Type B pancreatic cell (in vitro differentiated cells): ENCODE data around the gene TSR3. TPM values are rescaled to one million over a fixed set of nuclear protein-coding genes. Genes with fewer than 3 reads are reported as not detected.

ENCODE experiments used
- DNase-seq: peaks from one replicate; pipeline ENCODE4 v3.0.0; 2021; ENCODE audit warnings: mixed read lengths; ENCODE audit not compliant: unreplicated experiment; ENCODE audit errors: extremely low spot score
- H3K27ac Mint-ChIP-seq: 2 replicates; pipeline ENCODE4 v1.8.0; 2021; ENCODE audit warnings: mild to moderate bottlenecking, mixed read lengths
- H3K27me3 Mint-ChIP-seq: 2 replicates; pipeline ENCODE4 v1.8.0; 2021; ENCODE audit warnings: mixed read lengths
- H3K36me3 Mint-ChIP-seq: 2 replicates; pipeline ENCODE4 v1.8.0; 2021; ENCODE audit warnings: mixed read lengths
- H3K4me1 Mint-ChIP-seq: one replicate; pipeline ENCODE4 v1.8.0; 2021; ENCODE audit warnings: mixed read lengths; ENCODE audit not compliant: unreplicated experiment
- H3K4me3 Mint-ChIP-seq: 2 replicates; pipeline ENCODE4 v1.8.0; 2021; ENCODE audit warnings: mild to moderate bottlenecking, mixed read lengths
- H3K9me3 Mint-ChIP-seq: 2 replicates; pipeline ENCODE4 v1.8.0; 2021; ENCODE audit warnings: mixed read lengths
- CTCF ChIP-seq: fragments of 200-600 bp; sonication (generic); conservative IDR thresholded peaks from 2 replicates; pipeline ENCODE4 v1.5.0; 2021; ENCODE audit warnings: antibody characterized with exemption, mild to moderate bottlenecking
- total RNA-seq: library from RNA; stranded (reverse); gene quantifications from 2 replicates; pipeline ENCODE4 v1.2.1, GENCODE V29; 2021; ENCODE audit warnings: low replicate concordance

The TSR3 gene
- total RNA-seq, 1 donor from 2014 or later, result 53.1 TPM

- Mint-ChIP-seq H3K36me3 (peaks cover 11% of the 10 kb centered on the region), H3K27me3 (no peaks in the 10 kb centered on the region), H3K27ac (no peak overlapping the region), H3K9me3 (no peaks in the 10 kb centered on the region), H3K4me1 (no peaks in the 10 kb centered on the region), H3K4me3 (no peak overlapping the region)
- TF ChIP-seq CTCF, result no peak
- no peak for DNase-seq
Observed at GRCh38 chr16:1314399-1315068, 37.1 kb downstream of the TSR3 start.

GRCh38 chr16:1313721-1314369 lies 37.8 kb downstream of the TSR3 start:
- no peaks in the 10 kb centered on the region for H3K4me1 Mint-ChIP-seq
- peaks cover 11% of the 10 kb centered on the region for H3K36me3 Mint-ChIP-seq
- H3K27me3 Mint-ChIP-seq, result no peaks in the 10 kb centered on the region
- no peak overlapping the region for H3K27ac Mint-ChIP-seq
- no peak overlapping the region for H3K4me3 Mint-ChIP-seq
- DNase-seq, result no peak
- TF ChIP-seq CTCF, result no peak
- H3K9me3 Mint-ChIP-seq, result no peaks in the 10 kb centered on the region

GRCh38 chr16:1312903-1313302 lies 38.8 kb downstream of the TSR3 start:
- no peak for TF ChIP-seq CTCF
- H3K36me3 Mint-ChIP-seq, result peaks cover 7% of the 10 kb centered on the region
- H3K27ac Mint-ChIP-seq, result peak overlapping the region; percentile 73
- DNase-seq, result no peak
- peak overlapping the region; percentile 73 for H3K4me3 Mint-ChIP-seq
- H3K4me1 Mint-ChIP-seq, result no peaks in the 10 kb centered on the region
- H3K27me3 Mint-ChIP-seq, result no peaks in the 10 kb centered on the region
- H3K9me3 Mint-ChIP-seq, result no peaks in the 10 kb centered on the region

GRCh38 chr16:1312467-1312816 lies 39.2 kb downstream of the TSR3 start:
- Mint-ChIP-seq H3K27ac (no peak overlapping the region), H3K9me3 (no peaks in the 10 kb centered on the region), H3K36me3 (peaks cover 7% of the 10 kb centered on the region), H3K4me1 (no peaks in the 10 kb centered on the region), H3K4me3 (peak overlapping the region; percentile 73), H3K27me3 (no peaks in the 10 kb centered on the region)
- TF ChIP-seq CTCF, result no peak
- DNase-seq, result no peak

GRCh38 chr16:1311738-1312466 lies 39.8 kb downstream of the TSR3 start:
- H3K36me3 Mint-ChIP-seq, result peaks cover 7% of the 10 kb centered on the region
- no peak for DNase-seq
- peak overlapping the region; percentile 99 for H3K4me3 Mint-ChIP-seq
- no peaks in the 10 kb centered on the region for H3K9me3 Mint-ChIP-seq
- no peaks in the 10 kb centered on the region for H3K27me3 Mint-ChIP-seq
- TF ChIP-seq CTCF, result no peak
- no peaks in the 10 kb centered on the region for H3K4me1 Mint-ChIP-seq
- peak overlapping the region; percentile 97 for H3K27ac Mint-ChIP-seq
